Colonic mucosa (tissue), 4 donors: Measurements from ENCODE around the gene SSTR1. TPM values are rescaled to one million over a fixed set of nuclear protein-coding genes. Genes with fewer than 3 reads are reported as not detected.

ENCODE experiments used
- DNase-seq: peaks from one replicate; pipeline ENCODE4 v3.0.0-alpha.2; 2020
- H3K27ac ChIP-seq: fragments of 200-600 bp; one replicate; pipeline ENCODE4 v1.8.0; 2021
- H3K27me3 ChIP-seq: fragments of 200-600 bp; one replicate; pipeline ENCODE4 v1.8.0; 2021
- H3K36me3 ChIP-seq: fragments of 200-600 bp; one replicate; pipeline ENCODE4 v1.8.0; 2021
- H3K4me1 ChIP-seq: fragments of 200-600 bp; one replicate; pipeline ENCODE4 v1.8.0; 2021; ENCODE audit warnings: mild to moderate bottlenecking
- H3K4me3 ChIP-seq: fragments of 200-600 bp; one replicate; pipeline ENCODE4 v1.8.0; 2021
- H3K9ac ChIP-seq, 2 donors: one replicate each; pipeline ENCODE4 v1.7.0; 2013; ENCODE audit warnings: control low read depth in 2 of 2, low read depth in 2 of 2, low read length in 2 of 2
- H3K9me3 ChIP-seq: fragments of 200-600 bp; one replicate; pipeline ENCODE4 v1.8.0; 2021
- CTCF ChIP-seq: fragments of 200-600 bp; IDR thresholded peaks from one replicate; pipeline ENCODE4 v1.8.0; 2022; ENCODE audit warnings: antibody characterized with exemption, mild to moderate bottlenecking
- intact Hi-C: fragments of 100-400 bp; cut with DNase I; formaldehyde crosslinking; loops from one replicate; pipeline ENCODE4 v1.14.1; 2022
- total RNA-seq, 2 donors: library from RNA; stranded (reverse); fragmentation: NEBNext Ultra II Directional in 1 of 2; extraction: Animal tissue kit (Norgen Biotek cat#: 25700) in 1 of 2; gene quantifications; one replicate each; pipeline ENCODE4 v1.2.1, GENCODE V29; 2021
- donor health status: healthy.
- donor health status: DM: no; HTN: no; CAD: no.
- donor health status: DM: no; HTN: no; CAD: no.

SSTR1 gene
- total RNA-seq, 2 donors from 2014 or later = 8.5 to 8.8 TPM

- H3K9me3 ChIP-seq = no peaks in the 10 kb centered on the region
- no peaks in the 10 kb centered on the region for H3K4me1 ChIP-seq
- H3K9ac ChIP-seq = no peak overlapping the region
- intact Hi-C loops = no loop called here
- no peak overlapping the region for H3K27ac ChIP-seq
- H3K36me3 ChIP-seq = no peaks in the 10 kb centered on the region
- no peak for TF ChIP-seq CTCF
- no peak for DNase-seq
- H3K4me3 ChIP-seq = no peak overlapping the region
- H3K27me3 ChIP-seq = no peaks in the 10 kb centered on the region
Measured at GRCh38 chr14:38203929-38204718, 3.6 kb upstream of the SSTR1 start.

- no peak for DNase-seq
- no peak overlapping the region for H3K4me3 ChIP-seq
- H3K36me3 ChIP-seq = no peaks in the 10 kb centered on the region
- H3K9me3 ChIP-seq = no peaks in the 10 kb centered on the region
- intact Hi-C loops = no loop called here
- no peaks in the 10 kb centered on the region for H3K4me1 ChIP-seq
- H3K27me3 ChIP-seq = no peaks in the 10 kb centered on the region
- H3K9ac ChIP-seq = no peak overlapping the region
- TF ChIP-seq CTCF = no peak
- H3K27ac ChIP-seq = no peak overlapping the region
Measured at GRCh38 chr14:38204719-38205115, 3.0 kb upstream of the SSTR1 start.

- H3K27ac ChIP-seq = no peak overlapping the region
- no peak overlapping the region for H3K4me3 ChIP-seq
- H3K36me3 ChIP-seq = no peaks in the 10 kb centered on the region
- no peaks in the 10 kb centered on the region for H3K4me1 ChIP-seq
- intact Hi-C loops = no loop called here
- DNase-seq = no peak
- H3K9ac ChIP-seq = no peak overlapping the region
- TF ChIP-seq CTCF = no peak
- H3K9me3 ChIP-seq = no peaks in the 10 kb centered on the region
- H3K27me3 ChIP-seq = no peaks in the 10 kb centered on the region
Measured at GRCh38 chr14:38205119-38205813, 2.4 kb upstream of the SSTR1 start.

GRCh38 chr14:38205949-38206665, 1.6 kb upstream of the SSTR1 start:
- TF ChIP-seq CTCF = no peak
- no peaks in the 10 kb centered on the region for H3K27me3 ChIP-seq
- no peak overlapping the region for H3K9ac ChIP-seq
- intact Hi-C loops = no loop called here
- H3K27ac ChIP-seq = no peak overlapping the region
- no peak overlapping the region for H3K4me3 ChIP-seq
- no peaks in the 10 kb centered on the region for H3K36me3 ChIP-seq
- no peak for DNase-seq
- H3K4me1 ChIP-seq = no peaks in the 10 kb centered on the region
- no peaks in the 10 kb centered on the region for H3K9me3 ChIP-seq

- no peaks in the 10 kb centered on the region for H3K9me3 ChIP-seq
- no peak overlapping the region for H3K4me3 ChIP-seq
- no peaks in the 10 kb centered on the region for H3K27me3 ChIP-seq
- intact Hi-C loops = no loop called here
- H3K27ac ChIP-seq = no peak overlapping the region
- H3K9ac ChIP-seq = no peak overlapping the region
- no peak for TF ChIP-seq CTCF
- no peaks in the 10 kb centered on the region for H3K36me3 ChIP-seq
- no peak for DNase-seq
- H3K4me1 ChIP-seq = no peaks in the 10 kb centered on the region
Measured at GRCh38 chr14:38206689-38207376, 871 bp upstream of the SSTR1 start.
